Chondrocyte (in vitro differentiated cells): ENCODE data around the gene CARS2. TPM values are rescaled to one million over a fixed set of nuclear protein-coding genes. Genes with fewer than 3 reads are reported as not detected.

Experiments
- DNase-seq: peaks from one replicate; pipeline ENCODE4 v3.0.0; 2021; ENCODE audit warnings: mixed read lengths, low spot score
- H3K27ac Mint-ChIP-seq: one replicate; pipeline ENCODE4 v1.8.0; 2021; ENCODE audit warnings: mild to moderate bottlenecking, moderate library complexity, mixed read lengths; ENCODE audit not compliant: unreplicated experiment
- H3K27me3 Mint-ChIP-seq: 2 replicates; pipeline ENCODE4 v1.8.0; 2021; ENCODE audit warnings: low read depth, mixed read lengths
- H3K36me3 Mint-ChIP-seq: 2 replicates; pipeline ENCODE4 v1.8.0; 2021; ENCODE audit warnings: low read depth, mixed read lengths
- H3K4me1 Mint-ChIP-seq: 2 replicates; pipeline ENCODE4 v1.8.0; 2021; ENCODE audit warnings: low read depth, mild to moderate bottlenecking, mixed read lengths
- H3K4me3 Mint-ChIP-seq: one replicate; pipeline ENCODE4 v1.8.0; 2021; ENCODE audit warnings: mild to moderate bottlenecking, moderate library complexity, mixed read lengths; ENCODE audit not compliant: unreplicated experiment
- H3K9me3 Mint-ChIP-seq: 2 replicates; pipeline ENCODE4 v1.8.0; 2021; ENCODE audit warnings: low read depth, mixed read lengths
- total RNA-seq: library from RNA; stranded (reverse); gene quantifications from 3 replicates; pipeline ENCODE4 v1.2.1, GENCODE V29; 2021
- TF ChIP-seq, protein P1 (sequence below): fragments of 200-600 bp; sonication (generic); IDR thresholded peaks from 2 replicates; pipeline ENCODE4 v1.5.0; 2021; ENCODE audit warnings: antibody characterized with exemption, mild to moderate bottlenecking, moderate library complexity

CARS2 gene
- total RNA-seq, 1 donor from 2014 or later = 60.2 TPM

GRCh38 chr13:110605132-110605531 lies 100.8 kb downstream of the CARS2 start:
- no peaks in the 10 kb centered on the region for H3K9me3 Mint-ChIP-seq
- no peak for DNase-seq
- no peak overlapping the region for H3K27ac Mint-ChIP-seq
- TF ChIP-seq, protein P1, sequence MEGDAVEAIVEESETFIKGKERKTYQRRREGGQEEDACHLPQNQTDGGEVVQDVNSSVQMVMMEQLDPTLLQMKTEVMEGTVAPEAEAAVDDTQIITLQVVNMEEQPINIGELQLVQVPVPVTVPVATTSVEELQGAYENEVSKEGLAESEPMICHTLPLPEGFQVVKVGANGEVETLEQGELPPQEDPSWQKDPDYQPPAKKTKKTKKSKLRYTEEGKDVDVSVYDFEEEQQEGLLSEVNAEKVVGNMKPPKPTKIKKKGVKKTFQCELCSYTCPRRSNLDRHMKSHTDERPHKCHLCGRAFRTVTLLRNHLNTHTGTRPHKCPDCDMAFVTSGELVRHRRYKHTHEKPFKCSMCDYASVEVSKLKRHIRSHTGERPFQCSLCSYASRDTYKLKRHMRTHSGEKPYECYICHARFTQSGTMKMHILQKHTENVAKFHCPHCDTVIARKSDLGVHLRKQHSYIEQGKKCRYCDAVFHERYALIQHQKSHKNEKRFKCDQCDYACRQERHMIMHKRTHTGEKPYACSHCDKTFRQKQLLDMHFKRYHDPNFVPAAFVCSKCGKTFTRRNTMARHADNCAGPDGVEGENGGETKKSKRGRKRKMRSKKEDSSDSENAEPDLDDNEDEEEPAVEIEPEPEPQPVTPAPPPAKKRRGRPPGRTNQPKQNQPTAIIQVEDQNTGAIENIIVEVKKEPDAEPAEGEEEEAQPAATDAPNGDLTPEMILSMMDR = no peak
- no peak overlapping the region for H3K4me3 Mint-ChIP-seq
- H3K36me3 Mint-ChIP-seq = no peaks in the 10 kb centered on the region
- no peaks in the 10 kb centered on the region for H3K27me3 Mint-ChIP-seq
- peaks cover 4% of the 10 kb centered on the region for H3K4me1 Mint-ChIP-seq

- Mint-ChIP-seq H3K4me1 (peaks cover 13% of the 10 kb centered on the region), H3K36me3 (no peaks in the 10 kb centered on the region), H3K9me3 (no peaks in the 10 kb centered on the region), H3K4me3 (no peak overlapping the region), H3K27me3 (no peaks in the 10 kb centered on the region), H3K27ac (no peak overlapping the region)
- TF ChIP-seq, protein P1 = no peak
- DNase-seq = no peak
Measured at GRCh38 chr13:110600980-110601379, 104.9 kb downstream of the CARS2 start.

- DNase-seq = no peak
- H3K27ac Mint-ChIP-seq = no peak overlapping the region
- H3K4me1 Mint-ChIP-seq = peaks cover 13% of the 10 kb centered on the region
- H3K36me3 Mint-ChIP-seq = no peaks in the 10 kb centered on the region
- no peaks in the 10 kb centered on the region for H3K27me3 Mint-ChIP-seq
- no peaks in the 10 kb centered on the region for H3K9me3 Mint-ChIP-seq
- H3K4me3 Mint-ChIP-seq = no peak overlapping the region
- TF ChIP-seq, protein P1 = no peak
Measured at GRCh38 chr13:110600261-110600819, 105.6 kb downstream of the CARS2 start.

DNA sequence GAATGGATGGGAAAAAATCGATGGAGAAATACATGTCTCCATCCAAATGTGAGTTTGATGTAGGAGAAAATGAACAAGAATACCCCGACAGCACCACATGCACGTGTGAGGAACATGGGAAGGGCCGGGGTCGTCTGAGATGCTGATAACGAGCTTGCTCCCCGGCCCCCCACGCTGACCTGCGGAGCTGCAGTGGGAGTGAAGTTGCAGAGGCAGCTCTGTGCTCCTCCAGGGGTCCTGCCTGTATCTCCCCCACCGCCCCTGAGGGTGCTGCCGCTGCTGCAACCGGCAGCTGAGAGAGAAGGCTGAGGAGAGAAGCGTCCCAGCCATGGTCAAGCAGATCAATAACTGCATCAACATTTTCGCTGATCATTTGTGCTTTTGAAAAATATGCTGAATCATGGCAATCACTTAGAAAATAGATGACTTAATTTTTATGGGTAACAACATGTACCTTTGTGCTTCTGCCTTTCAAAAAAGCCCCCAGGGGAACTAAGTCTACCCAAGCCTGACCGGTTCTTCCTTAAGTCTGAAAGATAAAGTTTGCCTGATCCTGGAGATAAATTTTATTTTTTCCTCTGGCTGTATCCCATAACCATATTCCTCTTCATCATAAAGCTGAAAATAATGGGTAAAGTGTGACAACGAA lies 108.8 kb downstream of the CARS2 start:
- TF ChIP-seq, protein P1 = no peak
- H3K27me3 Mint-ChIP-seq = no peaks in the 10 kb centered on the region
- no peaks in the 10 kb centered on the region for H3K36me3 Mint-ChIP-seq
- no peak overlapping the region for H3K4me3 Mint-ChIP-seq
- no peak overlapping the region for H3K27ac Mint-ChIP-seq
- H3K9me3 Mint-ChIP-seq = no peaks in the 10 kb centered on the region
- no peak for DNase-seq
- H3K4me1 Mint-ChIP-seq = peaks cover 22% of the 10 kb centered on the region

- TF ChIP-seq, protein P1 = peak; percentile 88
- H3K36me3 Mint-ChIP-seq = no peaks in the 10 kb centered on the region
- H3K4me1 Mint-ChIP-seq = peaks cover 25% of the 10 kb centered on the region
- no peak overlapping the region for H3K4me3 Mint-ChIP-seq
- no peaks in the 10 kb centered on the region for H3K9me3 Mint-ChIP-seq
- H3K27me3 Mint-ChIP-seq = no peaks in the 10 kb centered on the region
- no peak overlapping the region for H3K27ac Mint-ChIP-seq
- no peak for DNase-seq
Measured at GRCh38 chr13:110593430-110594130, 112.3 kb downstream of the CARS2 start.
